PFSK-1 (cell line): ENCODE measurements around the gene PPP1R3D.

Experiments used
- FOXP2 ChIP-seq: optimal IDR thresholded peaks from 2 replicates; pipeline ENCODE3; 2011; ENCODE audit warnings: borderline replicate concordance, control low read depth, inconsistent platforms; ENCODE audit not compliant: insufficient read depth; ENCODE audit errors: extremely low read length, extremely low read depth
- POLR2AphosphoS5 ChIP-seq: IDR thresholded peaks from 2 replicates; pipeline ENCODE4 v1.6.1; 2012; ENCODE audit warnings: low read depth, mild to moderate bottlenecking, control low read depth, low read length, moderate library complexity
- SIN3A ChIP-seq: IDR thresholded peaks from 2 replicates; pipeline ENCODE4 v1.6.1; 2012; ENCODE audit warnings: mild to moderate bottlenecking, low read length, moderate library complexity, borderline replicate concordance; ENCODE audit not compliant: insufficient read depth
- TAF1 ChIP-seq: IDR thresholded peaks from 2 replicates; pipeline ENCODE4 v1.6.1; 2012; ENCODE audit warnings: low read length, control low read depth, borderline replicate concordance; ENCODE audit not compliant: insufficient read depth
- TF ChIP-seq, protein P1 (sequence below), 2 experiments: IDR thresholded peaks; 2 replicates each; pipeline versions ENCODE4 v1.6.1 to v1.8.0; 2011 to 2012; ENCODE audit warnings: low read depth in 2 of 2, low read length in 2 of 2, control low read depth in 1 of 2, inconsistent platforms in 1 of 2, mild to moderate bottlenecking in 1 of 2, moderate library complexity in 1 of 2; ENCODE audit not compliant: insufficient read depth in 1 of 2

Gene PPP1R3D

DNA sequence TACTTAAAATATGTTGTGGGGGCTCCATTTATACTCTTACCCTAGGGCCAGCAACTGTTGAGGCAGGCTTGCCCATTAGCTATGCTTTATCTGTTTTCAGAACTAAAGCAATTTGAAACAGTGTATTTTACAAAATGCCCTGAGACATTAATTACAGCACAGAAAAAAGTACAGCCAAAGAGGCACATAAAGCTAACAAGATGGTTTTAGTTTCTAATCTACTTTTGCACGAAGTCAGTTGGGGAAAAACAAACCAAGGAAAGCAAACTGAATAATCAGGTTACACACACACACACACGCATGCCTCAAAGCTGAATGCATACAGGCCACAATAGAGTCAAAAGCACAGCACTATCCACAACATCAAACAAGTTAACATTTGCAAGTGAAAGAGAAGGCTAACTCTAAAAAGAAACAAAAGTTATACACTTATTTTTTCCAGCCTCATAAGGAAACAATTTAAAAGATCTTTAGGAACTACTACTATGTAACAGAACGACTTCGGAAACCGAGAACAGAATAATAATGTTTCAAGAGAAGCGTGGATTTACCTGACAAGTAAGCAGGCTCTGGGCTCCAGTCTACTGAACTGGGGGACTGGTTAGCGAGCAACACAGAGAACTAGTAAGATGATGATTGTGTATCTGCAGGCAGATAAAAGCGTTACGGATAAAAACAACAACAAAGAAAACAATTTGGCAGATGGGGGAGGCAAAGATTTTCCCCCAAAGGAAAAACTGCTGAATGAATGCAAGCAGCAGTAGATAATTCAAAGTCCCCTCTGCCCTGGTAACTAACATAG is 8.4 kb downstream of the PPP1R3D start:
- TF ChIP-seq SIN3A = no peak
- TF ChIP-seq, protein P1, sequence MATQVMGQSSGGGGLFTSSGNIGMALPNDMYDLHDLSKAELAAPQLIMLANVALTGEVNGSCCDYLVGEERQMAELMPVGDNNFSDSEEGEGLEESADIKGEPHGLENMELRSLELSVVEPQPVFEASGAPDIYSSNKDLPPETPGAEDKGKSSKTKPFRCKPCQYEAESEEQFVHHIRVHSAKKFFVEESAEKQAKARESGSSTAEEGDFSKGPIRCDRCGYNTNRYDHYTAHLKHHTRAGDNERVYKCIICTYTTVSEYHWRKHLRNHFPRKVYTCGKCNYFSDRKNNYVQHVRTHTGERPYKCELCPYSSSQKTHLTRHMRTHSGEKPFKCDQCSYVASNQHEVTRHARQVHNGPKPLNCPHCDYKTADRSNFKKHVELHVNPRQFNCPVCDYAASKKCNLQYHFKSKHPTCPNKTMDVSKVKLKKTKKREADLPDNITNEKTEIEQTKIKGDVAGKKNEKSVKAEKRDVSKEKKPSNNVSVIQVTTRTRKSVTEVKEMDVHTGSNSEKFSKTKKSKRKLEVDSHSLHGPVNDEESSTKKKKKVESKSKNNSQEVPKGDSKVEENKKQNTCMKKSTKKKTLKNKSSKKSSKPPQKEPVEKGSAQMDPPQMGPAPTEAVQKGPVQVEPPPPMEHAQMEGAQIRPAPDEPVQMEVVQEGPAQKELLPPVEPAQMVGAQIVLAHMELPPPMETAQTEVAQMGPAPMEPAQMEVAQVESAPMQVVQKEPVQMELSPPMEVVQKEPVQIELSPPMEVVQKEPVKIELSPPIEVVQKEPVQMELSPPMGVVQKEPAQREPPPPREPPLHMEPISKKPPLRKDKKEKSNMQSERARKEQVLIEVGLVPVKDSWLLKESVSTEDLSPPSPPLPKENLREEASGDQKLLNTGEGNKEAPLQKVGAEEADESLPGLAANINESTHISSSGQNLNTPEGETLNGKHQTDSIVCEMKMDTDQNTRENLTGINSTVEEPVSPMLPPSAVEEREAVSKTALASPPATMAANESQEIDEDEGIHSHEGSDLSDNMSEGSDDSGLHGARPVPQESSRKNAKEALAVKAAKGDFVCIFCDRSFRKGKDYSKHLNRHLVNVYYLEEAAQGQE (IDR thresholded peaks at IDR 0.05; ENCODE audit: insufficient read depth in 1 of 2, low read depth in 2 of 2, low read length in 2 of 2) = no peak
- TF ChIP-seq FOXP2 = no peak
- no peak for TF ChIP-seq TAF1
- no peak for TF ChIP-seq POLR2AphosphoS5

- TF ChIP-seq SIN3A = no peak
- TF ChIP-seq TAF1 = no peak
- TF ChIP-seq FOXP2 = no peak
- TF ChIP-seq, protein P1 (IDR thresholded peaks at IDR 0.05; ENCODE audit: insufficient read depth in 1 of 2, low read depth in 2 of 2, low read length in 2 of 2) = no peak
Measured at GRCh38 chr20:59925899-59926298, 14.2 kb downstream of the PPP1R3D start.

DNA sequence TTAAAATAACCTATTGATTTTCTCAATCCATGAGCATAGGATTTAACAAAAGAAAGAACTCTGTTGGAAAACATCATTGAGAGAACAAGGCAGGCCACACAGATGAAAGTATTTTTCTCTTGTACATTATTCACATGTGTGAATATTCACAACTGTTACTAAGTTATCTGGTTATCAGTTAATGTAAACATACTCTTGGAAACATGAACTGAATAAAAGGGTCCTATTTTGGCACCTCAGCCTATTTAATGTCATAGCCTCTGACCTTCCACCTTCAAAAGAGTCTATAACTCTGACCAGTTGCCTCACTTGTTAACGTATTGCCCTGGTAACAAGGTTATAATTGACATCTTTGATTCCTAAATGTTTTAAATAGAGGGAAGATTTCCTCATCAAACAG is 14.7 kb downstream of the PPP1R3D start:
- TF ChIP-seq SIN3A (no peak), TAF1 (no peak), FOXP2 (no peak), POLR2AphosphoS5 (no peak)
- TF ChIP-seq, protein P1 (IDR thresholded peaks at IDR 0.05; ENCODE audit: insufficient read depth in 1 of 2, low read depth in 2 of 2, low read length in 2 of 2) = no peak

DNA sequence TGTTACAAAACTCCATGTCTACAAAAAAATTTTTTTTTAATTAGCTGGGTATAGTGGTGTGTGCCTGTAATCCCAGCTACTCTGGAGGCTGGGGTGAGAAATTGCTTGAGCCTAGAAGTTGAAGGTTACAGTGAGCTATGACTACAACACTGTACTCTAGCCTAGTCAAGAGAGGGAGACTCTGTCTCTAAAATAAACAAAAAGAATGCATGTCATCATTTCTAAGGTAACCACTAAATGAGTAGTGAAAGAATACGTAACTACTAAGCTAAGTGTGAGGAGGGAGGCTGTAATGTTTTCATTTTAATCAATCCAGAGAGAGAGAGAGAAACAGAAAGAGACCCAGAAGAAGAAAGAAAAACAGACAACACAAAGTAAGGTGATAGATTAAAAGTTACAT is 16.6 kb downstream of the PPP1R3D start:
- TF ChIP-seq TAF1 = no peak

GRCh38 chr20:59920944-59921343 is 19.2 kb downstream of the PPP1R3D start:
- TF ChIP-seq POLR2AphosphoS5 = no peak
- TF ChIP-seq, protein P1 (IDR thresholded peaks at IDR 0.05; ENCODE audit: insufficient read depth in 1 of 2, low read depth in 2 of 2, low read length in 2 of 2) = no peak
- no peak for TF ChIP-seq FOXP2
- TF ChIP-seq SIN3A = no peak
- TF ChIP-seq TAF1 = no peak
